ENCODE results near the gene EXOC4. TPM values are rescaled to one million over a fixed set of nuclear protein-coding genes. Genes with fewer than 3 reads are reported as not detected.

Gene EXOC4
- total and polyA plus RNA-seq, 2 of the 8 experiments (the other 6 are each of a cell fraction or from before 2014, with no cell fraction given): 27.0 to 67.3 TPM

- Histone ChIP-seq H2BK20ac (ENCODE audit: low read length) (no peak overlapping the region), H4K5ac (ENCODE audit: insufficient read length, low read depth, low read length) (no peak overlapping the region), H2BK120ac (replicated peaks; ENCODE audit: low read depth, low read length) (no peak overlapping the region), H3K79me1 (ENCODE audit: low read depth, low read length) (no peaks in the 10 kb centered on the region), H2AFZ (ENCODE audit: low read length) (no peak overlapping the region), H3K4me1 (replicated peaks in 1 of 4; ENCODE audit: control insufficient read depth in 3 of 4, insufficient read depth in 4 of 4, low read length in 3 of 4) (peaks cover 0 to 13% (median 2%) of the 10 kb centered on the region in 4 experiments; a peak in 3 of 7 replicates), H4K91ac (replicated peaks; ENCODE audit: insufficient read length, low read length) (no peak overlapping the region), H3K23ac (ENCODE audit: insufficient read length) (no peak overlapping the region), H3K27me3 (replicated peaks in 1 of 4; ENCODE audit: control insufficient read depth in 3 of 4, extremely low read depth in 1 of 4, insufficient read depth in 3 of 4, low read length in 3 of 4) (no peaks in the 10 kb centered on the region), H4K20me1 (replicated peaks in 1 of 2; ENCODE audit: control insufficient read depth in 1 of 2, insufficient read depth in 2 of 2, low read length in 2 of 2) (no peaks in the 10 kb centered on the region), H3K4me3 (ENCODE audit: extremely low read depth in 1 of 4, insufficient read depth in 2 of 4, low read depth in 3 of 4, low read length in 4 of 4) (no peak overlapping the region), H2BK15ac (ENCODE audit: low read length) (no peak overlapping the region), H2BK12ac (ENCODE audit: low read depth, low read length) (no peak overlapping the region), H3K14ac (ENCODE audit: insufficient read length) (no peak overlapping the region), H3K36me3 (ENCODE audit: control insufficient read depth in 2 of 4, insufficient read depth in 4 of 4, low read length in 3 of 4) (no peaks in the 10 kb centered on the region), H3K4me2 (ENCODE audit: insufficient read depth in 1 of 2, low read depth in 2 of 2, low read length in 2 of 2) (no peak overlapping the region), H2BK5ac (ENCODE audit: low read depth, low read length) (no peak overlapping the region), H3K56ac (replicated peaks; ENCODE audit: insufficient read length, low read depth, low read length) (no peak overlapping the region), H3K27ac (ENCODE audit: low read depth, low read length) (no peak overlapping the region), H2AK5ac (ENCODE audit: low read depth, low read length) (no peak overlapping the region), H3K18ac (ENCODE audit: extremely low read depth, low read length) (no peak overlapping the region), H4K8ac (ENCODE audit: extremely low read depth, insufficient read depth, low read length) (no peak overlapping the region), H3K23me2 (ENCODE audit: low read depth, low read length) (no peaks in the 10 kb centered on the region; the same call in 1 of the 2 replicates), H3K4ac (replicated peaks; ENCODE audit: insufficient read length, low read depth, low read length) (no peak overlapping the region), H3K9me3 (ENCODE audit: insufficient read depth in 2 of 2, low read depth in 1 of 2, low read length in 1 of 2) (0 out of 4 replicates have a peak, but pooled peaks cover 0 to 7% of the 10 kb centered on the region in 2 experiments), H3K9ac (replicated peaks in 1 of 4; ENCODE audit: extremely low read depth in 1 of 4, low read depth in 3 of 4, low read length in 3 of 4) (no peak overlapping the region), H3K79me2 (ENCODE audit: control insufficient read depth in 1 of 2, insufficient read depth in 2 of 2, low read length in 2 of 2) (no peaks in the 10 kb centered on the region)
- ChIA-PET CTCF (ENCODE audit: partially characterized antibody) (no interaction called here), POLR2A (ENCODE audit: partially characterized antibody) (interaction anchor here (0.9 kb wide), 1 partner anchor 27 kb away, joined by 3 read pairs; no protein-coding TSS in a partner anchor)
- FAIRE-seq (no peak), DNase-seq (ENCODE audit: low read depth in 1 of 2, low spot score in 2 of 2) (no peak)
- WGBS, 2 experiments (ENCODE audit: extremely low coverage in 1 of 2, insufficient coverage in 1 of 2, insufficient read length in 1 of 2, insufficient replicate concordance in 2 of 2, low coverage in 1 of 2, low lambda C conversion rate in 2 of 2, missing lambda C conversion rate in 1 of 2): 80% methylated on average over 2 of the region's 2 CpGs; no CpG with 5 or more reads in 1 of the 2 experiments
- no peak for TF ChIP-seq SAP30 (IDR thresholded peaks at IDR 0.05; ENCODE audit: insufficient read depth, insufficient replicate concordance, low read length)
- no peak for TF ChIP-seq HDAC6 (IDR thresholded peaks at IDR 0.05; ENCODE audit: low read depth, low read length)
- TF ChIP-seq SIN3A (conservative IDR thresholded peaks at IDR 0.05 in 1 of 2, IDR thresholded peaks at IDR 0.05 in 1 of 2; ENCODE audit: low read depth in 1 of 2, low read length in 2 of 2): no peak
- TF ChIP-seq RFX5 (IDR thresholded peaks at IDR 0.05; ENCODE audit: borderline replicate concordance, low read depth, low read length): no peak
- TF ChIP-seq NANOG (IDR thresholded peaks at IDR 0.05; ENCODE audit: insufficient read depth, low read depth, low read length, poor library complexity, severe bottlenecking): no peak
- no peak for TF ChIP-seq RBBP5 (IDR thresholded peaks at IDR 0.05; ENCODE audit: borderline replicate concordance, low read depth, low read length)
- TF ChIP-seq GABPA (IDR thresholded peaks at IDR 0.05; ENCODE audit: borderline replicate concordance, insufficient read depth, low read length): no peak
- TF ChIP-seq TBP (IDR thresholded peaks at IDR 0.05; ENCODE audit: low read depth, low read length): no peak
- TF ChIP-seq CHD2 (IDR thresholded peaks at IDR 0.05; ENCODE audit: low read length): no peak
- TF ChIP-seq KDM5A (IDR thresholded peaks at IDR 0.05; ENCODE audit: low read length): no peak
- TF ChIP-seq SP2 (IDR thresholded peaks at IDR 0.05; ENCODE audit: low read length): no peak
- TF ChIP-seq BACH1 (IDR thresholded peaks at IDR 0.05; ENCODE audit: low read length): no peak
- TF ChIP-seq TAF1 (IDR thresholded peaks at IDR 0.05; ENCODE audit: low read depth, low read length): no peak
- TF ChIP-seq RNF2 (IDR thresholded peaks at IDR 0.05; ENCODE audit: borderline replicate concordance, low read depth, low read length, missing control alignments, poor library complexity, severe bottlenecking): no peak
Observed at GRCh38 chr7:134051020-134051419, 798.1 kb downstream of the EXOC4 start.
